ENCODE data around the gene MAG. TPM values are rescaled to one million over a fixed set of nuclear protein-coding genes. Genes with fewer than 3 reads are reported as not detected.

Gene MAG
- total RNA-seq, 1 experiment from 2014 or later: 0.41 TPM

DNA sequence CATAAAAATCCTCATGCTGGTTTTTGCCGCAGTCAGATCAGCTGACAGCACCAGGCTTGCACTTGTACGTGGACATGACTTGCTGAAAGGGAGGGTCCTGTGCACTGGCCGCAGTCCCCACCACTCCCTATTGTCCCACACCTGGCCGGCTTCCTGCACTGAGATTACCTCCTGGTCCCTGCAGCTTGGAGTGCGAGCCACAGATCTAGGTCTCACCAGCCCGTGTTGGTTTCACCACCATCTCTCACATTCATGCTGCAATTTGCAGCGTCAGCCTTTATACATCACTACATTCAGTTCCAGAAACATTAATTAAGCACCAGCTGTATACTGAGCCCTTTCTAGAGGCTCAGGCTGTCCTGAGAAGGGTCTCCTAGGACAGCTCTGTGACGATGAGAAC, 22.1 kb downstream of the MAG start:
- no peaks in the 10 kb centered on the region for H3K9me3 ChIP-seq
- no peaks in the 10 kb centered on the region for H3K36me3 ChIP-seq (ENCODE audit: control insufficient read depth, insufficient read depth, low read length)
- Mint-ChIP-seq H3K4me3 (ENCODE audit: unreplicated experiment) (no peak overlapping the region), H3K36me3 (ENCODE audit: insufficient read depth, unreplicated experiment) (no peaks in the 10 kb centered on the region), H3K4me1 (ENCODE audit: low read depth, unreplicated experiment) (peaks cover 21% of the 10 kb centered on the region), H3K9me3 (ENCODE audit: unreplicated experiment) (no peaks in the 10 kb centered on the region), H3K27ac (ENCODE audit: unreplicated experiment) (no peak overlapping the region), H3K27me3 (ENCODE audit: insufficient read depth, unreplicated experiment) (no peaks in the 10 kb centered on the region)
- TF ChIP-seq, protein P1, sequence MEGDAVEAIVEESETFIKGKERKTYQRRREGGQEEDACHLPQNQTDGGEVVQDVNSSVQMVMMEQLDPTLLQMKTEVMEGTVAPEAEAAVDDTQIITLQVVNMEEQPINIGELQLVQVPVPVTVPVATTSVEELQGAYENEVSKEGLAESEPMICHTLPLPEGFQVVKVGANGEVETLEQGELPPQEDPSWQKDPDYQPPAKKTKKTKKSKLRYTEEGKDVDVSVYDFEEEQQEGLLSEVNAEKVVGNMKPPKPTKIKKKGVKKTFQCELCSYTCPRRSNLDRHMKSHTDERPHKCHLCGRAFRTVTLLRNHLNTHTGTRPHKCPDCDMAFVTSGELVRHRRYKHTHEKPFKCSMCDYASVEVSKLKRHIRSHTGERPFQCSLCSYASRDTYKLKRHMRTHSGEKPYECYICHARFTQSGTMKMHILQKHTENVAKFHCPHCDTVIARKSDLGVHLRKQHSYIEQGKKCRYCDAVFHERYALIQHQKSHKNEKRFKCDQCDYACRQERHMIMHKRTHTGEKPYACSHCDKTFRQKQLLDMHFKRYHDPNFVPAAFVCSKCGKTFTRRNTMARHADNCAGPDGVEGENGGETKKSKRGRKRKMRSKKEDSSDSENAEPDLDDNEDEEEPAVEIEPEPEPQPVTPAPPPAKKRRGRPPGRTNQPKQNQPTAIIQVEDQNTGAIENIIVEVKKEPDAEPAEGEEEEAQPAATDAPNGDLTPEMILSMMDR (IDR thresholded peaks at IDR 0.05; ENCODE audit: insufficient read depth in 1 of 2, low read depth in 1 of 2, low read length in 1 of 2, severe bottlenecking in 1 of 2, unreplicated experiment in 1 of 2): no peak
- CTCF ChIA-PET: no interaction called here
- intact Hi-C loops (cut with micrococcal nuclease; ENCODE audit: unreplicated experiment): no loop called here
- no peak overlapping the region for H3K4me3 ChIP-seq (ENCODE audit: low read depth, low read length)
- POLR2A ChIA-PET: no interaction called here
- BruUV-seq (replicated peaks): no TSS peak
- no peaks in the 10 kb centered on the region for H3K27me3 ChIP-seq (replicated peaks; ENCODE audit: control insufficient read depth, insufficient read depth, low read length)
- DNase-seq: no peak
- peaks cover 30% of the 10 kb centered on the region for H3K4me1 ChIP-seq

GRCh38 chr19:35314858-35315470, 23.0 kb downstream of the MAG start:
- Mint-ChIP-seq H3K27me3 (ENCODE audit: insufficient read depth, unreplicated experiment) (no peaks in the 10 kb centered on the region), H3K9me3 (ENCODE audit: unreplicated experiment) (no peaks in the 10 kb centered on the region), H3K4me1 (ENCODE audit: low read depth, unreplicated experiment) (peaks cover 14% of the 10 kb centered on the region), H3K27ac (ENCODE audit: unreplicated experiment) (no peak overlapping the region), H3K36me3 (ENCODE audit: insufficient read depth, unreplicated experiment) (no peaks in the 10 kb centered on the region), H3K4me3 (ENCODE audit: unreplicated experiment) (no peak overlapping the region)
- Histone ChIP-seq H3K4me1 (peaks cover 21% of the 10 kb centered on the region), H3K36me3 (ENCODE audit: control insufficient read depth, insufficient read depth, low read length) (no peaks in the 10 kb centered on the region), H3K27me3 (replicated peaks; ENCODE audit: control insufficient read depth, insufficient read depth, low read length) (no peaks in the 10 kb centered on the region), H3K9me3 (no peaks in the 10 kb centered on the region), H3K4me3 (ENCODE audit: low read depth, low read length) (no peak overlapping the region)
- intact Hi-C loops (cut with micrococcal nuclease; ENCODE audit: unreplicated experiment): no loop called here
- no peak for DNase-seq
- ChIA-PET POLR2A (no interaction called here), CTCF (interaction anchor here (0.6 kb wide), 1 partner anchor 47 kb away, joined by 3 read pairs; no protein-coding TSS in a partner anchor)
- TF ChIP-seq, protein P1 (IDR thresholded peaks at IDR 0.05; ENCODE audit: insufficient read depth in 1 of 2, low read depth in 1 of 2, low read length in 1 of 2, severe bottlenecking in 1 of 2, unreplicated experiment in 1 of 2): no peak
- BruUV-seq (replicated peaks): no TSS peak

- Mint-ChIP-seq H3K4me1 (ENCODE audit: low read depth, unreplicated experiment) (peaks cover 14% of the 10 kb centered on the region), H3K36me3 (ENCODE audit: insufficient read depth, unreplicated experiment) (no peaks in the 10 kb centered on the region), H3K27me3 (ENCODE audit: insufficient read depth, unreplicated experiment) (no peaks in the 10 kb centered on the region), H3K9me3 (ENCODE audit: unreplicated experiment) (no peaks in the 10 kb centered on the region), H3K27ac (ENCODE audit: unreplicated experiment) (no peak overlapping the region), H3K4me3 (ENCODE audit: unreplicated experiment) (no peak overlapping the region)
- TF ChIP-seq, protein P1 (IDR thresholded peaks at IDR 0.05; ENCODE audit: insufficient read depth in 1 of 2, low read depth in 1 of 2, low read length in 1 of 2, severe bottlenecking in 1 of 2, unreplicated experiment in 1 of 2): no peak
- H3K9me3 ChIP-seq: no peaks in the 10 kb centered on the region
- H3K4me1 ChIP-seq: peaks cover 12% of the 10 kb centered on the region
- no peaks in the 10 kb centered on the region for H3K27me3 ChIP-seq (replicated peaks; ENCODE audit: control insufficient read depth, insufficient read depth, low read length)
- no peak overlapping the region for H3K4me3 ChIP-seq (ENCODE audit: low read depth, low read length)
- POLR2A ChIA-PET: no interaction called here
- CTCF ChIA-PET: interaction anchor here (0.6 kb wide), 1 partner anchor 48 kb away, joined by 3 read pairs; no protein-coding TSS in a partner anchor
- DNase-seq: no peak
- intact Hi-C loops (cut with micrococcal nuclease; ENCODE audit: unreplicated experiment): no loop called here
- H3K36me3 ChIP-seq (ENCODE audit: control insufficient read depth, insufficient read depth, low read length): no peaks in the 10 kb centered on the region
- no TSS peak for BruUV-seq (replicated peaks)
Observed at GRCh38 chr19:35315883-35316282, 23.9 kb downstream of the MAG start.
